GM12801 (cell line): ENCODE data around the gene LGR4.

Experiments used
- TF ChIP-seq, protein P1 (sequence below): IDR thresholded peaks from one replicate; pipeline ENCODE4 v1.5.1; 2011; ENCODE audit warnings: control low read depth; ENCODE audit not compliant: insufficient read length; ENCODE audit errors: extremely low read depth

The LGR4 gene

DNA sequence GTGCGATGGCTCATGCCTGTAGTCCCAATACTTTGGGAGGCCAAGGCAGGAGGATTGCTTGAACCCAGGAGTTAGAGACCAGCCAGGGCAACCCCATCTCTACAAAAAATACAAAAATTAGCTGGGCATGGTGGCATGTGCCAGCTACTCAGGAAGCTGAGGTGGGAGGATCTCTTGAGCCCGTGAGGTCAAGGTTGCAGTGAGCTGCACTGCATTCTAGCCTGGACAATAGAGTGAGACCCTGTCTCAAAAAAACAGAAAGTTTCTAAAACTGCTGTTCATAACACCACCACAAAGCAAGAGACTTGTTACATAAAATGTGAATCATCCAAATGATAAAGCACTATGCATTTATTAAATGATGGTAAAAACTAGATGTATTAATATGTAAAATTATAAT, 69.4 kb downstream of the LGR4 start:
- TF ChIP-seq, protein P1, sequence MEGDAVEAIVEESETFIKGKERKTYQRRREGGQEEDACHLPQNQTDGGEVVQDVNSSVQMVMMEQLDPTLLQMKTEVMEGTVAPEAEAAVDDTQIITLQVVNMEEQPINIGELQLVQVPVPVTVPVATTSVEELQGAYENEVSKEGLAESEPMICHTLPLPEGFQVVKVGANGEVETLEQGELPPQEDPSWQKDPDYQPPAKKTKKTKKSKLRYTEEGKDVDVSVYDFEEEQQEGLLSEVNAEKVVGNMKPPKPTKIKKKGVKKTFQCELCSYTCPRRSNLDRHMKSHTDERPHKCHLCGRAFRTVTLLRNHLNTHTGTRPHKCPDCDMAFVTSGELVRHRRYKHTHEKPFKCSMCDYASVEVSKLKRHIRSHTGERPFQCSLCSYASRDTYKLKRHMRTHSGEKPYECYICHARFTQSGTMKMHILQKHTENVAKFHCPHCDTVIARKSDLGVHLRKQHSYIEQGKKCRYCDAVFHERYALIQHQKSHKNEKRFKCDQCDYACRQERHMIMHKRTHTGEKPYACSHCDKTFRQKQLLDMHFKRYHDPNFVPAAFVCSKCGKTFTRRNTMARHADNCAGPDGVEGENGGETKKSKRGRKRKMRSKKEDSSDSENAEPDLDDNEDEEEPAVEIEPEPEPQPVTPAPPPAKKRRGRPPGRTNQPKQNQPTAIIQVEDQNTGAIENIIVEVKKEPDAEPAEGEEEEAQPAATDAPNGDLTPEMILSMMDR = no peak

GRCh38 chr11:27402450-27402849, 70.1 kb downstream of the LGR4 start:
- TF ChIP-seq, protein P1 = no peak

DNA sequence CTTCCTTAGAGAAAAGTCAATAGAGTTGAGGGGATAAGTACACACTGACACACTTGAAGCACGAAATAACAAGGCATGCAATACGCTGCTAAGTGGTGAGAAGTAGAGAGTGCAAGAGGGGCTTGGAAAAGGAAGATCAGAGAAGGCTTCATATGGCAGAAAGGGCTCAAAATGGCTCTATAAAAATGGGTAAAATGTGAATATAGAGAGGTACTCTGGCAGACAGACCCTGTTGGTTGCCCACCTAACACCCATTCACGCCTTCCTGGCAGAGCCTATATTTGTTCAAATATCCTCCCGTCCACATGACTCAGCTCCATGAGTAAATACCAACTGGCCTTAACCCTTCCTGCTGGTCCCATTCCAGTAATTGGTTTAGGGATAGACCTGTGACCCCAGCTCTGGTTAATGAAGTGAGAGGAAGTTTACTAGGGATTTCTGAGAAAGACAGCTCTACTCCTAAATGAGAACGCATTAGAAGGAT, 70.7 kb downstream of the LGR4 start:
- TF ChIP-seq, protein P1 = no peak

DNA sequence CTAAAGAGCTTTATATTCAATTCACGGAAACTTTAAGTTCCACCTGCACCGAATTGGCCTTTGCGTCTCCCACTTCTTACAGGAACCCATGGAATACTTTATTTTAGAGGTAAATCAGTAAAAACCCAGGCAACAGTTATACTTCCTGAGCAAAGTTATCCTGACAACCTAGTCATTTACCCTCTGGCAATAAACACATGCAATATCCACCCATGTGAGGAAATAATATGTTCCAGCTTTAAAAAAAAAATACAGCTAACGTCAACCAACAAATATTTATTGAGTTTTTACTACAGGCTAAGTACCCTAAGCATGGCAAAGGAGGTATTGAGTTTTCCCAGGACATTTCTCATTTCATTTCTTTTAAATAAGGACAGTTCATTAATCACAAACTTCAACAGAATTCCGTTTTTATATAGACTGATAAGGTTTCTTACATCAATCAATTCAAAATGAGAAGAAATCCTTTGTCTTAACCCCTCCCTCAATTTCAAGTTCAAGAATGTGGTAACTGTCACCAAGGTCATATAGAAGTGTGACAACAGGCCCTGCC, 71.2 kb downstream of the LGR4 start:
- TF ChIP-seq, protein P1 = no peak

DNA sequence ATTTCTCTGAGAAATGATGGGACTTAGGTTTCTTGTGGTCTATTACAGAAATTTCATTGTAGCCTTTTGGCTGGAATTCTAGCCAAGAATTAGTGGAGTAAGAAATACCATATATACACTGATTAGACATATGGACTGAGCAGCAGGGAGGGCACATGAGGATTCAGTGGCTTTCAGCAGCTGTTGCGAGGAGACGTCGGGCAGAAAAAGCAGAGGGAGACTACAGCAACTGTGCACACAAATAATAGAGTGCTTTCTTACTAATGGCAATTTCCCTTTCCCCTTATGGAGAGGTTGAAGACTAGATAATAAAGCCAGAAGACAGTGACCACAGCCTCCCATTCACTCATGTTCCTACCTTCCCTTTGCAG, 74.2 kb downstream of the LGR4 start:
- TF ChIP-seq, protein P1 = no peak

DNA sequence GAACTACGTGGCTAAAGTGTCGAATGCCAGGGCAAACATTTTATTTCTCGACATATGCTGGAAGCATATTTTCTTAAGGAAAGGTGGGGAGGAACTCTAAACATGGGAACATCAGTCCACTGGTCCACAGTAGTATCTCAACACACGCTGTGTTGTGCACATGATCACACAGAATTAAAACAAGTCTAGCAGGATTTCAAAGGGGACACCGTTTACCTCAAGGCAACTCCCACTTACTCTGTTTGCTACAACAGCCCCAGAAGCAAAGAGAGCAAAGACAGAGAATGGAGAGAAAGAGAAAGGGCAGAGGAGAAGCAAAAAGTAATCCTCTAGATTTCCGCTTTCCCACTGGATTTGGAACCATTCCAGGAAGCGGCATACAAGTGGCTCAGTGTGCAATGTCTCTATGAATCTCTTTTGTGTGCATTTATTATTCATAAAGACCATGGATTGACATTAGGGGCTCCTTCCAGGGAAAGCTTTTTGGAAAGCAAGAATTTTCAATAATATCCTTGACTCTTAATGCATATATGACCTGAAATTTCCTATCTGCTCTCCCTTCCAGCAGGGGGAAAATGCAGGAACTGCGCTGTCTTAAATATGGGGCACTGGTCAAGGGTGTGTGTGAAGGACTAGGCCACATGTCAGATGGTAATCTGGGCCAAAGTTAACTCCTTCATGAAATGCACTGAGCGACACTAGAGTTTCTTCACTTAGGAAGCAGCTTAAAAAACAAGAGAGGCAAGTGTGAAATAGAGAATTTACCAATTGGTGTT, 74.8 kb downstream of the LGR4 start:
- TF ChIP-seq, protein P1 = no peak

GRCh38 chr11:27396259-27396839, 76.2 kb downstream of the LGR4 start:
- TF ChIP-seq, protein P1 = no peak
